Breast epithelium (tissue), 4 donors: ENCODE data around the gene NTRK2. TPM values are rescaled to one million over a fixed set of nuclear protein-coding genes. Genes with fewer than 3 reads are reported as not detected.

ENCODE experiments used
- DNase-seq, 2 donors: peaks; one replicate each; pipeline ENCODE4 v3.0.0-alpha.2; 2019; ENCODE audit warnings: low spot score in 2 of 2
- H3K27ac ChIP-seq, 2 donors: fragments of 200-600 bp; sonication (generic) in 1 of 2; one replicate each; pipeline ENCODE4 v1.5.1; 2016 to 2019; ENCODE audit warnings: mild to moderate bottlenecking in 1 of 2
- H3K27me3 ChIP-seq, 2 donors: fragments of 200-600 bp; sonication (generic) in 1 of 2; one replicate each; pipeline versions ENCODE4 v1.5.1 to v1.6.0; 2017 to 2019; ENCODE audit warnings: control low read depth in 1 of 2, mild to moderate bottlenecking in 1 of 2
- H3K36me3 ChIP-seq: fragments of 200-600 bp; one replicate; pipeline ENCODE4 v1.5.1; 2019
- H3K4me1 ChIP-seq, 2 donors: fragments of 200-600 bp; sonication (generic); one replicate each; pipeline ENCODE4 v1.5.1; 2016 to 2019; ENCODE audit warnings: control low read depth in 1 of 2
- H3K4me3 ChIP-seq, 3 donors: fragments of 200-600 bp; sonication (generic); 1 replicate in 2 of 3; 2 replicates in 1 of 3; pipeline ENCODE4 v1.5.1; 2016 to 2019; ENCODE audit warnings: mild to moderate bottlenecking in 3 of 3, moderate library complexity in 2 of 3
- H3K9me3 ChIP-seq, 2 donors: fragments of 200-600 bp; sonication (generic) in 1 of 2; one replicate each; pipeline ENCODE4 v1.5.1; 2016 to 2019; ENCODE audit warnings: control low read depth in 1 of 2
- CTCF ChIP-seq, 3 donors: fragments of 450-650 bp; IDR thresholded peaks; one replicate each; pipeline ENCODE4 v1.5.1; 2016 to 2017; ENCODE audit warnings: antibody characterized with exemption in 3 of 3, mild to moderate bottlenecking in 3 of 3, moderate library complexity in 3 of 3
- POLR2A ChIP-seq: fragments of 450-650 bp; IDR thresholded peaks from one replicate; pipeline ENCODE4 v1.6.1; 2016; ENCODE audit warnings: antibody characterized with exemption, mild to moderate bottlenecking, moderate library complexity
- POLR2AphosphoS5 ChIP-seq, 3 donors: sonication (generic); formaldehyde crosslinking; IDR thresholded peaks; one replicate each; pipeline ENCODE4 v1.6.1; 2017; ENCODE audit warnings: antibody characterized with exemption in 3 of 3
- intact Hi-C: fragments of 100-400 bp; cut with DNase I; formaldehyde crosslinking; loops from one replicate; pipeline ENCODE4 v1.15.1; 2023; ENCODE audit warnings: low total_unique reads
- total RNA-seq, 3 donors: library from RNA; depleted of rRNA; stranded (reverse); fragments of >200 nt; gene quantifications; one replicate each; pipeline ENCODE4 v1.1.0, GENCODE V29; 2016

Gene NTRK2
- 100 to 1,000 TPM in 2 of 3 donors, 10 to 100 TPM in 1; 25.9 to 134 (median 112) TPM for total RNA-seq

DNA sequence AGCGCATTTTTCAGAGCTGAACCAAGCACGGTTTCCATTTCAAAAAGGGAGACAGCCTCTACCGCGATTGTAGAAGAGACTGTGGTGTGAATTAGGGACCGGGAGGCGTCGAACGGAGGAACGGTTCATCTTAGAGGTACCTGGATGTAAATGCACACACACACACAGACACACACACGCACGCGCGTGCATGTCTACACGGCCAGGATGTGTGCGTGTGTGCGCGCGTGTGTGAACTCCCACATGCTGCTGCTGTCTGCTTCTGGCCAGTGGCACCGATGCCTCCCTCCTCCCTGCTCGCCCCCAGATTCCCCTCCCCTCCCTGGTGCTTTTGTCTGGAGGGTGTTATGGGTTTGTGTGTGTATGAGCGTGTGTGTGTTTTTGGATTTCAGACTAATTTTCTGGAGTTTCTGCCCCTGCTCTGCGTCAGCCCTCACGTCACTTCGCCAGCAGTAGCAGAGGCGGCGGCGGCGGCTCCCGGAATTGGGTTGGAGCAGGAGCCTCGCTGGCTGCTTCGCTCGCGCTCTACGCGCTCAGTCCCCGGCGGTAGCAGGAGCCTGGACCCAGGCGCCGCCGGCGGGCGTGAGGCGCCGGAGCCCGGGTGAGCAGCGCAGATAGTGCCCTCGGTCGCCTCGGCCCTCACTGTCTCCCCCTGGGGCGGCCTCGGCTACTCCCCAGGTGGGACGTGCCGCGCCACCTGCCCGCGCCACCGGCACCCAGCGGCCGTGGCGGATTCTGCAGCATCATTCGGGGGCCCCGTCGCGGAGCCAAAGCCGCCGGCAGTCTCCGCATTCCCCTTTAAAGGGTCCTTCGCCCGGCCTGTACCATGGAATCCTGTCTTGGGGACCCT, at the start of gene NTRK2:
Gene NTRK2, plus strand, starts transcription at position 442 of the 850 bp plus-strand sequence. CDS start 1,020 bp downstream, outside the sequence.
- H3K4me3 ChIP-seq = peak within 1 kb of the TSS; percentile 68 to 84 (median 69)
- peak in 2 of 3 donors; percentile 35 to 71 for TF ChIP-seq CTCF (IDR thresholded peaks at IDR 0.05)
- peak in 1 of 3 donors; percentile 54 for TF ChIP-seq POLR2AphosphoS5 (IDR thresholded peaks at IDR 0.05)
- TF ChIP-seq POLR2A = peak; percentile 16
- H3K4me1 ChIP-seq = no peaks in the 10 kb centered on the region
- peak in 1 of 2 donors; percentile 59 for DNase-seq
- intact Hi-C loops = loop anchor here (10.0 kb wide), 1 partner anchor 285 kb away; no protein-coding TSS in a partner anchor
- H3K9me3 ChIP-seq = peaks cover 0 to 5% of the 10 kb centered on the region in 2 donors
- H3K27me3 ChIP-seq = peaks cover 3 to 9% of the 10 kb centered on the region in 2 donors
- no peaks in the 10 kb centered on the region for H3K36me3 ChIP-seq
- peak within 1 kb of the TSS; percentile 96 to 97 for H3K27ac ChIP-seq

DNA sequence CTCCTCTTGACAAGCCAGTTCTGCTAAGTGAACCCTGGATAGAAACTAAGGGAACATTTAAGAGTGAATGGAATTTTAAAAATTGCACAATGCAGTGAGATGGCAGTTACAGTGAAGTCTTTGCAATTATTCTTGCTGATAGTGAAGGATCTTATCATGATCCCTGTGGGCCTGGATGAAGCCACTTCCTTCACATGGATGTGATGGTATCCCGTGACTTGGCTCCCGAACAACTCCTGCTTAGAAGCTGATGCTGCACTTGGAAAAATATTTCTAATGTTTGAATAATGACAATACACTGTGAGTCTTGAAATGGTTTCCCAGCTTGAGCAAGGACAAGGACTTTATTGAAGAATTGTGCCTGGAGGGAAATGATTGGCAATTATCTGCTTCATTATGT, 49.2 kb upstream of the NTRK2 start:
- H3K4me1 ChIP-seq = no peaks in the 10 kb centered on the region
- H3K36me3 ChIP-seq = no peaks in the 10 kb centered on the region
- intact Hi-C loops = no loop called here
- no peaks in the 10 kb centered on the region for H3K27me3 ChIP-seq
- H3K9me3 ChIP-seq = no peaks in the 10 kb centered on the region
- TF ChIP-seq CTCF (IDR thresholded peaks at IDR 0.05) (no peak), POLR2A (no peak), POLR2AphosphoS5 (IDR thresholded peaks at IDR 0.05) (no peak)
- no peak overlapping the region for H3K4me3 ChIP-seq
- H3K27ac ChIP-seq = no peak overlapping the region
- no peak for DNase-seq

GRCh38 chr9:84621811-84622210, 47.7 kb upstream of the NTRK2 start:
- Histone ChIP-seq H3K36me3 (no peaks in the 10 kb centered on the region), H3K9me3 (no peaks in the 10 kb centered on the region), H3K4me1 (no peaks in the 10 kb centered on the region), H3K27me3 (no peaks in the 10 kb centered on the region), H3K4me3 (no peak overlapping the region), H3K27ac (no peak overlapping the region)
- DNase-seq = no peak
- TF ChIP-seq POLR2AphosphoS5 (IDR thresholded peaks at IDR 0.05) = no peak
- TF ChIP-seq POLR2A = no peak
- no peak for TF ChIP-seq CTCF (IDR thresholded peaks at IDR 0.05)
- intact Hi-C loops = no loop called here

DNA sequence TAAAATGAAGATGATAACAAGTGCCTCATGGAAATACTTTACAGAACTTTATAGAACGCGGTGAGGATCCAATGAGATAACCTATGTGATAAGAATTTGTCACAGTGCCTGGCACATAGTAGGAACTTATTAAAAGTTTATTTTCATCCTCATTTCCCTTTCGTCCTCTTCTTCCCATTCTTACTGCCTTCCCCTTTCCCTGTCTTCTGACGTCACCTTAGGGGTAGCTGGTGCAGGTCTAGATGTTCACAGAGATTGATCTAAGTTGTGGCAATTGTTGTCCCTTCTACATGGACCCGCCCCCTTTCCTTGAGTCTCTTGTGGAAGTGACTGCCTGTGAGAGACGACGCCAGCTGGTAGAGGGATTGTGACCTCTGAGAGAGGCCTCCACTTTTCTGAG, 46.5 kb upstream of the NTRK2 start:
- DNase-seq = no peak
- H3K4me3 ChIP-seq = no peak overlapping the region
- H3K4me1 ChIP-seq = no peaks in the 10 kb centered on the region
- H3K27me3 ChIP-seq = no peaks in the 10 kb centered on the region
- H3K36me3 ChIP-seq = no peaks in the 10 kb centered on the region
- TF ChIP-seq CTCF (IDR thresholded peaks at IDR 0.05) = no peak
- no peak for TF ChIP-seq POLR2AphosphoS5 (IDR thresholded peaks at IDR 0.05)
- TF ChIP-seq POLR2A = no peak
- no peaks in the 10 kb centered on the region for H3K9me3 ChIP-seq
- no peak overlapping the region for H3K27ac ChIP-seq
- intact Hi-C loops = no loop called here

DNA sequence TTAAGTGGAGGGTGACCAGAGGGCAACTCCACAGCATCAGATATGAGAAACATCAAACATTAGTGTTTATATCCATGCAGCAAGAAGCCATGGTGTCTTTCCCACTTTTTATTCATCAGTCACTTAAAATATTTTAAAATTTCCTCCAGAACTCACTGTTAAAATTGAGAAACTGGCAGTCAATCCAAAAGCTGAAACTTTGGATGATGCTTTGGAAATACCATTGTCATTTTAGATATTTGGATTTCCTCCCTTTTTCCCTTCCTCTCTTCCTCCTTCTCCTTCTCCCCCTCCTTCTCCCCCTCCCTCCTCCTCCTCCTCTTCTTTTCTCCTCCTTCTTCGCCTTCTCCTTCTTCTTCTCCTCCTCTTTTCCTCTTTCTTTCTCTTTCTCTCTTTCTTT, 33.1 kb upstream of the NTRK2 start:
- Histone ChIP-seq H3K27me3 (no peaks in the 10 kb centered on the region), H3K9me3 (peaks cover 6% of the 10 kb centered on the region in 2 donors), H3K27ac (no peak overlapping the region), H3K4me1 (no peaks in the 10 kb centered on the region), H3K4me3 (no peak overlapping the region), H3K36me3 (no peaks in the 10 kb centered on the region)
- intact Hi-C loops = no loop called here
- DNase-seq = no peak
- TF ChIP-seq POLR2AphosphoS5 (IDR thresholded peaks at IDR 0.05) = no peak
- TF ChIP-seq CTCF (IDR thresholded peaks at IDR 0.05) = no peak
- no peak for TF ChIP-seq POLR2A
